IPS-NIHi7 (cell line): ENCODE results near the gene DTNA.

Experiments
- DNase-seq: peaks from one replicate; pipeline ENCODE4 v3.0.0; 2012; ENCODE audit warnings: mixed read lengths; ENCODE audit errors: extremely low spot score

Gene DTNA

DNA sequence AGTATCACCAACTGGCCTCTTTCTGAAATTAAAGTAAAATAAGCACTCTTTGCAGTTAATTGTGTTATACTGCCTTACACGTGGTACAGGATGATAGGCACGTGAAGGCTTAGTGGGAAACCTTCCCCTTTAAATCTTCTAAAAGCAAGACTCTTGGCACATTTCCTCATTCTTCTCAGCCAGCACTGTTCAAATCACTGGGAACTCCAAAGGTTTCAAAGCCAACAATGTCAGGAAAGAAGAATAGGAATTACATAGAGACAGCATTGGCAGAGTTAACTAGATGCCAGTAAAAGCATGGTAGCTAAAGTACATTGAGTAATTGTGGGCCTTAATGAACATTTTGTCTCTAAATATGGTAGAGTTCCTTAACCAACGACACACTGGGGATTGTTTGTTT lies 96.4 kb downstream of the DTNA start:
- DNase-seq, result no peak

GRCh38 chr18:34807106-34807796 lies 97.2 kb downstream of the DTNA start:
- DNase-seq, result peak; percentile 63

- no peak for DNase-seq
Measured at GRCh38 chr18:34808389-34808788, 98.3 kb downstream of the DTNA start.

GRCh38 chr18:34809451-34810072 lies 99.5 kb downstream of the DTNA start:
- peak; percentile 66 for DNase-seq

GRCh38 chr18:34816183-34816582 lies 106.1 kb downstream of the DTNA start:
- no peak for DNase-seq

GRCh38 chr18:34817636-34818035 lies 107.5 kb downstream of the DTNA start:
- no peak for DNase-seq

DNA sequence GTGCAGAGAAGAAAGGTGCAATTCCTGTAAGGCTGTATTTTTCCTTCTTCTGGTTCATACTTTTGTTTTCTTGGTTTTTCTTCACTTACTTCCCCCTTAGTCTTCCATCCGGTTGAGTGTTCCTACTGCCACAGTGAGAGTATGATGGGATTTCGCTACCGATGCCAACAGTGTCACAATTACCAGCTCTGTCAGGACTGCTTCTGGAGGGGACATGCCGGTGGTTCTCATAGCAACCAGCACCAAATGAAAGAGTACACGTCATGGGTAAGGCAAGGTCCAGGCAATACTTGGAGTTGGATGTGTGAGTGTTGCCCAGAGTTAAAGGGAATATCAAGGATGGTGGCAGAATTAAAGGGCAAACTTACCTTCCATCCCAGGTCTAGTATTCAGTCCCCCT lies 108.0 kb downstream of the DTNA start:
- DNase-seq, result no peak

DNA sequence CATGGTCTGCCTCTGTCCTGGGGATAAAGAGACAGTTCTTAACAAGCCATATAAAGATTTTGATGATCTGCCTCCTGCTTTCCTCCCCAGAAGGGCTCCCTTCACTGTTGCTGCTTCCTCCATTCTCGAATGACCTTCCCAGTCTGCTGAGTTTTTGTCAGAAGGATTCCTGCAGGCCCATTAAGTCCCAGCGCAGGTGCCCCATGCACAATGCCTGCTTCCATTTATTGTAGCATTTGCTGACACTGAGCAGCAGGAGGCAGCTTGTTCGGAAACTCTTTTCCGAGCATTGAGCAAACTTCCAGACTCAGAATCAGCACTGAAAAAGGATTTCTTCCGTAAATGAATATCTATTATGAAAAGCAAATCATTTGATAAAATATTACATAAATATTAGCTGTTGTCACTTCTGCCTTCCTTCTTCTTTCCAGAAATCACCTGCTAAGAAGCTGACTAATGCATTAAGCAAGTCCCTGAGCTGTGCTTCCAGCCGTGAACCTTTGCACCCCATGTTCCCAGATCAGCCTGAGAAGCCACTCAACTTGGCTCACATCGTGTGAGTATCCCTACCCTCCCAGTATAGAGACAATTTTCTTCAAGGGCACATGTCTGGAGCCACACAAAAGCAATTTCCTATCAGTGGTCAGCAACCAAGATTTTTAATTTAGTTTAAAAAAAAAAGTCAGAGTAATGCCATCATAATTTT lies 110.4 kb downstream of the DTNA start:
- DNase-seq, result no peak

DNA sequence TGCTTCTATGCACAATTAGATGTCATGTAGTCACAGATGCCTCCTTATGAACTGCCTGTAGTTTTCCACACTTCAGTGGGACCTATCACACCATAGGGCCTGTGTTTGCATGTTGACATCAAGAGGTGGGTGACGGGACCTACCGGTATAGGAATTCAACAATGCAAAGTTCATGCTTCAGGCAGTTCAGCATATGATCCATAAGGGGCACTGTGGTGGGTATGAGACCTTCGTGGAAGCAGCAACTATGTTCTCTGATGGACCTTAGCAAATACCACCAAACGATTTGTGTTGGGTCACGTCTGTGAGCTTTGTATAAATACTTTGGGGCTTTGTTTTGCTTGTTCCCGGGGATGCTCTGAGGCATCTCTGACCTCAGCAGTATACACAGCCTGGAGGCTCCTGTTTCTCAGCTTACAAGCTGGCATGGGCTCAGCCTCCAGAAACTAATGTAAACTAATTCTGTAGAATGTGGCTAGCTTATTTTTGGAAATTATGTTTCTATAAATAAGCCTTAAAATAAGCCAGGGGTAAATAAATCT lies 111.6 kb downstream of the DTNA start:
- no peak for DNase-seq

- no peak for DNase-seq
Measured at GRCh38 chr18:34828093-34828492, 118.0 kb downstream of the DTNA start.

- DNase-seq, result no peak
Measured at GRCh38 chr18:34834897-34835296, 124.8 kb downstream of the DTNA start.

- DNase-seq, result no peak
Measured at GRCh38 chr18:34835466-34835865, 125.4 kb downstream of the DTNA start.

- DNase-seq, result no peak
Measured at GRCh38 chr18:34837769-34838272, 127.7 kb downstream of the DTNA start.

DNA sequence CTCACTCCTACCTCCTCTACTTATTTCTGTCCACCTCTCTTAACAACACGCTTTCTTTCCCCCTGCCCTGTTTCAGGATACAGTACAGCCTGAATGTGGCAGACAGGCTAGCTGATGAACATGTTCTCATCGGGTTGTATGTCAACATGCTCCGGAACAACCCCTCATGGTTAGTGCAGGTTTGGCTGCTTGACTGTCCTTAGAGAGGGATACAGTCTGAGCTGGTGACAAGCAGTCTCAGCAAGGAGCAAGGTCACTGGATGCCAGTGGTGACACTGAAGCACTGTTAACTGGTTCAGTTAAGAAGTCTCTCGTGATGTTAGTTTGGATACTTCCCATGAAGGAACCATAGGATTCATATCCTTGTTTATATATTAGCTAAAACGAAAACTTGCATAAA lies 128.6 kb downstream of the DTNA start:
- DNase-seq, result no peak

DNA sequence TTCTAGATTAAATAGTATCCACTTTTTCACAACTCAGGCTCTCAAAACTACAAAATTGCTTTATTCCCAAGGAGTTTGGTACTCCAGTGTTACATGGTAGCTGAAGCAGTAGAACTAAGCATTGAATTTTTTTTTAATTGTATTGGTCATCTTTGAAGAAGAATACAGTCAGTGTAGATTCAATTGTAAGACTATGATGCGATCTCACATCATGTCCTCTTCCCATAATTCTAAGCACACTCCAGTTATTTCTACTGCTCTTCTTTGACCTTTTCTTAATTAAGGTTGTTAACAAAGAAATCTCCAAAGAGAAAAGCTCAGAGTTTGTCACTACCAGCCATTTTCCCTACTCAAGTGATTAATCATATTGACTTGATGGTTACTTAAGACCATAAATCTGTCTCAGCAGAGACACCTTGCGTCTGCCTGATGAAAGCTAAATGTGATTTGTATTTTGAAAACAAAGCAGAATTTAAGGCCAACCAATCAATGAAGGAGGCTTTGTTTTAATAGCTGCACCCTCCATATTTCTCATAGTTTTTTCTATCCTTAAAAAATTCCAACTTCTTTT lies 130.2 kb downstream of the DTNA start:
- DNase-seq, result no peak

DNA sequence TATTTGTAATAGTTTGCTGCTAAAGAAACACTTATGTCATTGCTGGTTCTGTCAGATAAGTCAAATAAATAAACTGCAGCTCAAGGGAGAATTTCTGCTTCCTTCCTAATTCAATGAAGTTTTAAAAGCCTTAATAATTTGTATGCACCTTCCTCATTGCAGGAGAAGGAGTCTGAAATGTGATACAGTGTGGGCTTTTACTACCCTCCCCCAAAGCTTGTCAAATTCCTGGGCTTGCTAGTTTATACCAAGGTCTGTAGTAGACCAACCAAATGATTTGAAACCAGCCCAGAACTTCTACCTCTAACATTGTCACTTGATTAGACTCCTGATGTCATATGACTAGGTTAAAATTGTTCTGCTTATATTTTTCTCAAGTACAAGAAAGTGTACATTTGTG lies 131.8 kb downstream of the DTNA start:
- no peak for DNase-seq

GRCh38 chr18:34844072-34844471 lies 134.0 kb downstream of the DTNA start:
- no peak for DNase-seq

DNA sequence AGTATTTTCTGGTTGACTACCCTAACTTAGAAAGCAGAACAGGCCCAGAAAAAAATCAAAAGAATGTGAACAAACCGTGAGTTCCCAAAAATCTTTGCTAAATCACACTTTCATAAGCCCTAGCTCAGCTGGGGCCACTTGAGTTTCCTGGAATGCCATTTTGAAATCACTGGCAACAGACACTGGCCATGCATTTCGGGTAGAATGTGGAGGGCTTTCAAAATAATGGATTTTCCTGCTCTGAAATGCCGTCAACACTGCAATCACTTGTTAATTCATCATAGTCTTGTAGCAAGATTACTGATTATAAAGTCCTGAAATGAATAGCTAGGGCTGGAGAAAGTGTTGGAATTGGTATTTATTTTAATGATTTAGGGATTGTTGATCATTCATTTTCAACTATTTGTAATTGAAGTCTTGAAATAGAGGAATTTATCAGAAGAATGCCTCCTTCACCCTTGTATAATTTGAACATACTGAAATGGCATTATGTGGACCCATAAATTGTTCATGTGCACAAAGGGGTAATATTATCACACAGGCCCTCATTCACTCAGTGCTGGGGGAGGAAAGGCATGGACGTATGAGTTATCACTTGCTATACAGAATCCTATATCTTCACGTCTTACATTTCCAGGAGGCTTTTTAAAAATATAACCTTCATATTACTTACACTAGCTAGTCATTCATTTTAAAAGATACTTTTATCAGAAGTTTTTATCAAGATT lies 134.8 kb downstream of the DTNA start:
- DNase-seq, result no peak

DNA sequence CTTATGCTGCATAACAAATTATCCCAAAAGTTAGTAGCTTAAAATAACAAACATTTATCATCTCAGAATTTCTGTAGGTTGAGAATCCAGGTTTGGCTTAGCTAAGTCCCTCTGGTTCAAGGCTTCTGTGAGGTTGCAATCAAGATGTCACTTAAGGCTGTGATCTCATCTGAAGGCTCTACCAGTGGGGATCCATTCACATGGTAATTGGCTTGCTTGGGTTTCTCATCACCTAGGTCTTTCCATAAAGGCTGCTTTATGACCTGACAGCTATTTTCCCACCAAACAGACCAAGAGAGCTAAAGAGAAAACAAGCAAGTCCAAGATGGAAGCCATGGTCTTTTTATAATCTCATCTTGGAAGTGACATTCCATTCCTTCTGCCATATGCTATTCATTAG lies 137.3 kb downstream of the DTNA start:
- DNase-seq, result no peak

GRCh38 chr18:34848156-34848555 lies 138.1 kb downstream of the DTNA start:
- no peak for DNase-seq

- DNase-seq, result no peak
Measured at GRCh38 chr18:34848695-34849094, 138.6 kb downstream of the DTNA start.

- DNase-seq, result no peak
Measured at GRCh38 chr18:34857320-34857719, 147.2 kb downstream of the DTNA start.
